Ovary (tissue), 9 donors: ENCODE results near the gene DHCR24. TPM values are rescaled to one million over a fixed set of nuclear protein-coding genes. Genes with fewer than 3 reads are reported as not detected.

Source experiments
- DNase-seq, 5 donors: peaks; one replicate each; pipeline ENCODE4 v3.0.0-alpha.2; 2019 to 2020
- H3K27ac ChIP-seq, 2 donors: fragments of 200-600 bp; one replicate each; pipeline versions ENCODE4 v1.5.1 to v1.8.0; 2019 to 2022
- H3K27me3 ChIP-seq: fragments of 200-600 bp; one replicate; pipeline ENCODE4 v1.8.0; 2022
- H3K36me3 ChIP-seq: fragments of 200-600 bp; sonication (generic); one replicate; pipeline ENCODE4 v1.5.1; 2019
- H3K4me1 ChIP-seq: one replicate; pipeline ENCODE4 v1.8.1; 2013; ENCODE audit warnings: mild to moderate bottlenecking, moderate library complexity; ENCODE audit not compliant: insufficient read depth
- H3K4me3 ChIP-seq: fragments of 200-600 bp; sonication (generic); one replicate; pipeline ENCODE4 v1.5.1; 2017
- H3K9me3 ChIP-seq, 2 donors: fragments of 200-600 bp in 1 of 2; sonication (generic) in 1 of 2; one replicate each; pipeline versions ENCODE4 v1.5.1 to v1.8.1; 2013 to 2019; ENCODE audit warnings: mild to moderate bottlenecking in 1 of 2, moderate library complexity in 1 of 2
- CTCF ChIP-seq, 3 donors: fragments of 450-650 bp in 2 of 3; fragments of 200-600 bp in 1 of 3; IDR thresholded peaks; one replicate each; pipeline versions ENCODE4 v1.5.1 to v1.8.0; 2016 to 2022; ENCODE audit warnings: antibody characterized with exemption in 3 of 3, mild to moderate bottlenecking in 1 of 3
- EP300 ChIP-seq: sonication (generic); formaldehyde crosslinking; IDR thresholded peaks from one replicate; pipeline ENCODE4 v1.6.1; 2017; ENCODE audit warnings: antibody characterized with exemption
- POLR2A ChIP-seq: fragments of 450-650 bp; IDR thresholded peaks from one replicate; pipeline ENCODE4 v1.6.1; 2017; ENCODE audit warnings: antibody characterized with exemption, mild to moderate bottlenecking, moderate library complexity
- WGBS, 3 donors: extraction: QIAGEN DNeasy Blood & Tissue Kit in 1 of 3; methylation state at CpG; one replicate each; pipeline versions ENCODE4 v1.1.5 to v1.1.7; 2013 to 2017; 5-methylcytosine and 5-hydroxymethylcytosine counted together
- intact Hi-C, 4 donors: fragments of 100-400 bp; cut with DNase I; formaldehyde crosslinking; loops; one replicate each; pipeline versions ENCODE4 v1.11.0 to v1.15.1; 2022 to 2023
- polyA plus RNA-seq, 2 donors: library from polyadenylated mRNA; stranded (reverse); fragments of 200-250 nt in 1 of 2; fragments of 350-450 nt in 1 of 2; fragmentation: Illumina TruSeq in 1 of 2; extraction: RNeasy Lipid Tissue Mini Kit (QIAGEN cat#74804) in 1 of 2; gene quantifications; one replicate each; pipeline ENCODE4 v1.2.3, GENCODE V29; 2013 to 2014
- total RNA-seq, 7 donors: library from RNA; depleted of rRNA in 2 of 7; stranded (reverse); fragments of >200 nt in 2 of 7; fragmentation: NEBNext Ultra II Directional in 3 of 7; extraction: Animal tissue kit (Norgen Biotek cat#: 25700) in 3 of 7; gene quantifications; one replicate each; pipeline versions ENCODE4 v1.1.0 to v1.2.4, GENCODE V29; 2016 to 2023
- donor health status: DM: no; HTN: no; CAD: no; lungs with moderate emphysema.
- donor health status: DM: no; HTN: no; CAD: no.
- donor health status: Bipolar disorder and iron deficiency.
- donor health status: DM: yes; HTN: yes; CAD: no.
- donor health status: DM: no; HTN: no; CAD: no.
- donor health status: DM: yes; HTN: yes; CAD: no.

Gene DHCR24
- total and polyA plus RNA-seq, 9 donors = 10.5 to 1,394 (median 74.6) TPM

- Histone ChIP-seq H3K36me3 (no peaks in the 10 kb centered on the region), H3K27ac (no peak overlapping the region), H3K27me3 (no peaks in the 10 kb centered on the region), H3K4me1 (peaks cover 11% of the 10 kb centered on the region), H3K4me3 (no peak overlapping the region), H3K9me3 (no peaks in the 10 kb centered on the region)
- intact Hi-C loops = no loop called here
- DNase-seq = no peak
- 44 to 56% (median 50%) methylated on average over 3 of the region's 3 CpGs for WGBS, 3 donors
- no peak for TF ChIP-seq POLR2A
Measured at GRCh38 chr1:54889132-54889725, 2.2 kb upstream of the DHCR24 start.

GRCh38 chr1:54888080-54888733 is 1.2 kb upstream of the DHCR24 start:
- 77 to 82% (median 82%) methylated on average over 7 of the region's 7 CpGs for WGBS, 3 donors
- no peak for TF ChIP-seq POLR2A
- no peak for TF ChIP-seq CTCF (IDR thresholded peaks at IDR 0.05)
- no peak for TF ChIP-seq EP300
- Histone ChIP-seq H3K36me3 (no peaks in the 10 kb centered on the region), H3K27ac (no peak overlapping the region), H3K27me3 (no peaks in the 10 kb centered on the region), H3K4me1 (peaks cover 11% of the 10 kb centered on the region), H3K9me3 (no peaks in the 10 kb centered on the region), H3K4me3 (no peak overlapping the region)
- intact Hi-C loops = no loop called here
- DNase-seq = no peak

GRCh38 chr1:54887665-54888071 is 673 bp upstream of the DHCR24 start:
- H3K27ac ChIP-seq = no peak overlapping the region
- intact Hi-C loops = no loop called here
- H3K27me3 ChIP-seq = no peaks in the 10 kb centered on the region
- peak overlapping the region; percentile 72 for H3K4me3 ChIP-seq
- peaks cover 11% of the 10 kb centered on the region for H3K4me1 ChIP-seq
- no peaks in the 10 kb centered on the region for H3K36me3 ChIP-seq
- TF ChIP-seq EP300 = no peak
- TF ChIP-seq POLR2A = no peak
- TF ChIP-seq CTCF (IDR thresholded peaks at IDR 0.05) = no peak
- no peaks in the 10 kb centered on the region for H3K9me3 ChIP-seq
- peak in 3 of 5 donors; percentile 22 to 44 (median 41) for DNase-seq
- WGBS, 3 donors = 31 to 37% (median 36%) methylated on average over 8 of the region's 8 CpGs

- TF ChIP-seq EP300 = no peak
- TF ChIP-seq CTCF (IDR thresholded peaks at IDR 0.05) = no peak
- no peak for TF ChIP-seq POLR2A
- Histone ChIP-seq H3K27ac (no peak overlapping the region), H3K9me3 (no peaks in the 10 kb centered on the region), H3K4me3 (peak overlapping the region; percentile 72), H3K36me3 (no peaks in the 10 kb centered on the region), H3K27me3 (no peaks in the 10 kb centered on the region), H3K4me1 (peaks cover 11% of the 10 kb centered on the region)
- DNase-seq = peak in 2 of 5 donors; percentile 42
- intact Hi-C loops = no loop called here
- 34 to 39% (median 34%) methylated on average over 24 of the region's 24 CpGs for WGBS, 3 donors
Measured at GRCh38 chr1:54885807-54886723, 930 bp downstream of the DHCR24 start.
